ENCODE measurements around the gene MSN. TPM values are rescaled to one million over a fixed set of nuclear protein-coding genes. Genes with fewer than 3 reads are reported as not detected.
"Not testable (repeated sequence)": the region's sequence is repeated elsewhere in the genome, so short reads cannot be mapped to it uniquely, and the experiment has no call there.

The MSN gene
- 201 and 255 TPM in 2 replicates for total RNA-seq

GRCh38 chrX:65667503-65668376, at the start of gene MSN:
Gene MSN, plus strand, starts transcription at chrX:65667654. Its CDS starts 188 bp downstream, at chrX:65667842.
- DNase-seq (ENCODE audit: low read depth in 2 of 2): peak in 1 of 2 donors; percentile 66

- DNase-seq (ENCODE audit: low read depth in 2 of 2): not testable (repeated sequence)
Measured at GRCh38 chrX:65620096-65620705, 47.3 kb upstream of the MSN start.

GRCh38 chrX:65630771-65631170, 36.7 kb upstream of the MSN start:
- no peak for DNase-seq (ENCODE audit: low read depth in 2 of 2)

- DNase-seq (ENCODE audit: low read depth in 2 of 2): no peak
Measured at GRCh38 chrX:65633826-65634225, 33.6 kb upstream of the MSN start.

- no peak for DNase-seq (ENCODE audit: low read depth in 2 of 2)
Measured at GRCh38 chrX:65634732-65635131, 32.7 kb upstream of the MSN start.

- DNase-seq (ENCODE audit: low read depth in 2 of 2): no peak
Measured at GRCh38 chrX:65635378-65635777, 32.1 kb upstream of the MSN start.

- no peak for DNase-seq (ENCODE audit: low read depth in 2 of 2)
Measured at GRCh38 chrX:65635822-65636221, 31.6 kb upstream of the MSN start.

- not testable (repeated sequence) for DNase-seq (ENCODE audit: low read depth in 2 of 2)
Measured at GRCh38 chrX:65636261-65636660, 31.2 kb upstream of the MSN start.

GRCh38 chrX:65637335-65637734, 30.1 kb upstream of the MSN start:
- DNase-seq (ENCODE audit: low read depth in 2 of 2): no peak

- no peak for DNase-seq (ENCODE audit: low read depth in 2 of 2)
Measured at GRCh38 chrX:65642914-65643491, 24.5 kb upstream of the MSN start.

- peak in 1 of 2 donors; percentile 25 for DNase-seq (ENCODE audit: low read depth in 2 of 2)
Measured at GRCh38 chrX:65643531-65644052, 23.9 kb upstream of the MSN start.

GRCh38 chrX:65644621-65645289, 22.7 kb upstream of the MSN start:
- DNase-seq (ENCODE audit: low read depth in 2 of 2): peak in 1 of 2 donors; percentile 92

- no peak for DNase-seq (ENCODE audit: low read depth in 2 of 2)
Measured at GRCh38 chrX:65647801-65648200, 19.7 kb upstream of the MSN start.

GRCh38 chrX:65652098-65652497, 15.4 kb upstream of the MSN start:
- no peak for DNase-seq (ENCODE audit: low read depth in 2 of 2)

GRCh38 chrX:65657009-65657441, 10.4 kb upstream of the MSN start:
- not testable (repeated sequence) for DNase-seq (ENCODE audit: low read depth in 2 of 2)

GRCh38 chrX:65657659-65658058, 9.8 kb upstream of the MSN start:
- DNase-seq (ENCODE audit: low read depth in 2 of 2): no peak

GRCh38 chrX:65658229-65658628, 9.2 kb upstream of the MSN start:
- no peak for DNase-seq (ENCODE audit: low read depth in 2 of 2)

GRCh38 chrX:65667157-65667502, 324 bp upstream of the MSN start:
- no peak for DNase-seq (ENCODE audit: low read depth in 2 of 2)

- DNase-seq (ENCODE audit: low read depth in 2 of 2): peak in 1 of 2 donors; percentile 77
Measured at GRCh38 chrX:65668377-65669310, 1.2 kb downstream of the MSN start.

GRCh38 chrX:65671286-65671685, 3.8 kb downstream of the MSN start:
- DNase-seq (ENCODE audit: low read depth in 2 of 2): no peak

- DNase-seq (ENCODE audit: low read depth in 2 of 2): no peak
Measured at GRCh38 chrX:65671966-65672365, 4.5 kb downstream of the MSN start.
